LNCAP (cell line): ENCODE results near the gene C19orf25.

Experiments used
- CTCF ChIP-seq: fragments of 450-650 bp; IDR thresholded peaks from 2 replicates; pipeline ENCODE4 v1.5.1; 2017; ENCODE audit warnings: mild to moderate bottlenecking

The C19orf25 gene

DNA sequence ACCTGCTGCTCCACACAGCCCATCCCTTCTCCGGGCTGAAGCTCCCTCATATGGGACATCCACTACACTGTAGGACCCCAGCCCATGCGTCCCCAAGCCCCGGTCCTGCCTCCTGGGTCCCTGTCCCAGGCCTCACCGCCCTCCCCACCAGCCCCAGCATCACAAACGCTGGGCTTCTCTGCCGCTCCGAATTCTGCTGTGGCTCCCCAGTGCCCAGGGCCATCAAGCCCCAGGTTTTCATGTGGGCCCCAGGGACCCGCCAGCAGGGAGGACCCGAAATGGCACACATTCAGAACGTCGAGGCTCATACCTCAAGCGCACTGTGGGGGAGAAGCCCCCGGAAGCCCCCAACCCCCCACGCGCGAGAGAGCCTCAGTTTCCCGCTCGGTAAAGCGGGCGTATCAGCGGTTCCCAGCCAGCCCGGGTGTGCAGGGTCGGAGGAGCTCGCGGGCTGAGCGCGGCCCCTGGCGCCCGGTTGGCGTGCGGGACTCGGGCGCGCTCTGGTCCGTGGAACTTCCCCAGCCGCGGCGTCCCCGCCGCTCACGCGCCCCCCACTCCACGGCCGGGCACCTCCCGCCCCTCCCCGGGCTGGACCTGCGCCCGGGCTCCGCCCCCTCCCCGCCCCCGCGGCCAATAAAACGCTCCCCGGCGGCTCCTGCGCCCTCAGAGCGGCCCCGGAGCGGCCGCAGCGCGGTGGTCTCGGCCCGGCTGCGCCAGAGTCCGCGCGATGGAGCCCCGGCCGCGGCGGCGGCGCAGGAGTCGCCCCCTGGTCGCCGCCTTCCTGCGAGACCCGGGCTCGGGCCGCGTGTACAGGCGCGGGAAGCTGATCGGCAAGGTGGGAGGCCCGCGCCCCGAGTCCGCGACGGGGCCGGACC is 44.6 kb upstream of the C19orf25 start, which contains the start of gene PLK5:
TSS of gene PLK5 (plus strand) at position 666 of the 875 bp plus-strand sequence. CDS start 2,920 bp downstream, outside the sequence.
- TF ChIP-seq CTCF = no peak

GRCh38 chr19:1522838-1523237 is 43.8 kb upstream of the C19orf25 start:
- TF ChIP-seq CTCF = no peak

- TF ChIP-seq CTCF = no peak
Observed at GRCh38 chr19:1522061-1522460, 43.0 kb upstream of the C19orf25 start.

- no peak for TF ChIP-seq CTCF
Observed at GRCh38 chr19:1521636-1522035, 42.6 kb upstream of the C19orf25 start.

- no peak for TF ChIP-seq CTCF
Observed at GRCh38 chr19:1520203-1520780, 41.3 kb upstream of the C19orf25 start.

GRCh38 chr19:1518471-1518870 is 39.5 kb upstream of the C19orf25 start:
- TF ChIP-seq CTCF = no peak

GRCh38 chr19:1516395-1516753 is 37.4 kb upstream of the C19orf25 start:
- no peak for TF ChIP-seq CTCF
